Glutamatergic neuron (in vitro differentiated cells): Measurements from ENCODE around the gene RAB28. TPM values are rescaled to one million over a fixed set of nuclear protein-coding genes. Genes with fewer than 3 reads are reported as not detected.
"Not testable (repeated sequence)": the region's sequence is repeated elsewhere in the genome, so short reads cannot be mapped to it uniquely, and the experiment has no call there.

ENCODE experiments used
- DNase-seq: peaks from one replicate; pipeline ENCODE4 v3.0.0; 2022
- H3K27ac Mint-ChIP-seq: one replicate; pipeline ENCODE4 v1.8.0; 2020; ENCODE audit warnings: mild to moderate bottlenecking, mixed read lengths, inconsistent platforms; ENCODE audit not compliant: unreplicated experiment
- H3K27me3 Mint-ChIP-seq: one replicate; pipeline ENCODE4 v1.8.0; 2020; ENCODE audit warnings: mild to moderate bottlenecking, moderate library complexity, mixed read lengths, inconsistent platforms; ENCODE audit not compliant: unreplicated experiment
- H3K36me3 Mint-ChIP-seq: one replicate; pipeline ENCODE4 v1.8.0; 2020; ENCODE audit warnings: mild to moderate bottlenecking, mixed read lengths, inconsistent platforms; ENCODE audit not compliant: unreplicated experiment
- H3K4me1 Mint-ChIP-seq: one replicate; pipeline ENCODE4 v1.8.0; 2020; ENCODE audit warnings: mild to moderate bottlenecking, low read depth, mixed read lengths, inconsistent platforms; ENCODE audit not compliant: unreplicated experiment
- H3K4me3 Mint-ChIP-seq: one replicate; pipeline ENCODE4 v1.8.0; 2020; ENCODE audit warnings: mild to moderate bottlenecking, mixed read lengths, inconsistent platforms; ENCODE audit not compliant: unreplicated experiment
- H3K9me3 Mint-ChIP-seq: one replicate; pipeline ENCODE4 v1.8.0; 2020; ENCODE audit warnings: mild to moderate bottlenecking, moderate library complexity, mixed read lengths, inconsistent platforms; ENCODE audit not compliant: unreplicated experiment
- CTCF ChIP-seq: fragments of 200-600 bp; sonication (generic); IDR thresholded peaks from one replicate; pipeline ENCODE4 v1.5.0; 2021; ENCODE audit not compliant: partially characterized antibody, unreplicated experiment
- total RNA-seq: library from RNA; stranded (reverse); fragmentation: NEBNext Ultra II Directional; extraction: Animal tissue kit (Norgen Biotek cat#: 25700); gene quantifications from one replicate; pipeline ENCODE4 v1.2.1, GENCODE V29; 2021; ENCODE audit not compliant: unreplicated experiment

The RAB28 gene
- total RNA-seq, 1 donor from 2014 or later = 12.7 TPM

GRCh38 chr4:13403833-13404232, 80.3 kb downstream of the RAB28 start:
- Mint-ChIP-seq H3K27ac (no peak overlapping the region), H3K27me3 (peaks cover 2% of the 10 kb centered on the region), H3K36me3 (no peaks in the 10 kb centered on the region), H3K9me3 (no peaks in the 10 kb centered on the region), H3K4me1 (no peaks in the 10 kb centered on the region), H3K4me3 (no peak overlapping the region)
- no peak for DNase-seq
- TF ChIP-seq CTCF = no peak

DNA sequence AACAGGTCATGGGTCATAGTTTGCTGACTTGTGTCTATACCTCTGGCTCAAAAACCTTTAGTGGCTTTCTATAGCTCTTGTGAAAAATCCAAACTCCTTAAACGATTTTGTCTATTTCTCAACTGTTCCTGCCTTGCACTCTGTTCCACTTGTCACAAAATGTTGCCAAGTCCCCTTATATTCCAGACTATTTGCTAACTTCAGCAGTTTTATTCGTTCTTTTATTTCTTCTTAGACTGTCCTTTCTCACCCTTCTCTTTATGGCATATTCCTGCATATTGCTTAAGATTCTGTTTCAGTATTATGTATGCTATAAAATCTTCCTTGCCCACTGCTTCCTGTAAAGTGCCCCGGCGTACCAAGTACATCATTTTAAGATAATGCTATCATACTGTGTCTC, 80.8 kb downstream of the RAB28 start:
- DNase-seq = no peak
- no peaks in the 10 kb centered on the region for H3K9me3 Mint-ChIP-seq
- H3K4me3 Mint-ChIP-seq = no peak overlapping the region
- no peak for TF ChIP-seq CTCF
- no peaks in the 10 kb centered on the region for H3K36me3 Mint-ChIP-seq
- H3K4me1 Mint-ChIP-seq = no peaks in the 10 kb centered on the region
- H3K27ac Mint-ChIP-seq = no peak overlapping the region
- H3K27me3 Mint-ChIP-seq = peaks cover 2% of the 10 kb centered on the region

GRCh38 chr4:13399257-13399656, 84.9 kb downstream of the RAB28 start:
- H3K27ac Mint-ChIP-seq = no peak overlapping the region
- no peaks in the 10 kb centered on the region for H3K9me3 Mint-ChIP-seq
- no peak overlapping the region for H3K4me3 Mint-ChIP-seq
- H3K27me3 Mint-ChIP-seq = no peaks in the 10 kb centered on the region
- TF ChIP-seq CTCF = no peak
- no peaks in the 10 kb centered on the region for H3K36me3 Mint-ChIP-seq
- H3K4me1 Mint-ChIP-seq = no peaks in the 10 kb centered on the region
- DNase-seq = no peak

- no peaks in the 10 kb centered on the region for H3K27me3 Mint-ChIP-seq
- TF ChIP-seq CTCF = no peak
- no peaks in the 10 kb centered on the region for H3K36me3 Mint-ChIP-seq
- no peaks in the 10 kb centered on the region for H3K4me1 Mint-ChIP-seq
- H3K27ac Mint-ChIP-seq = no peak overlapping the region
- H3K9me3 Mint-ChIP-seq = no peaks in the 10 kb centered on the region
- no peak overlapping the region for H3K4me3 Mint-ChIP-seq
- no peak for DNase-seq
These were observed 88.0 kb downstream of the RAB28 start for GRCh38 chr4:13396161-13396560.

- H3K4me1 Mint-ChIP-seq, H3K36me3 Mint-ChIP-seq, H3K27ac Mint-ChIP-seq, H3K27me3 Mint-ChIP-seq, DNase-seq, H3K9me3 Mint-ChIP-seq, H3K4me3 Mint-ChIP-seq: not testable (repeated sequence)
These were observed 94.2 kb downstream of the RAB28 start for GRCh38 chr4:13389901-13390300.
